ENCODE measurements around the gene SCAMP2.

- no peak for TF ChIP-seq CTCF (IDR thresholded peaks at IDR 0.05; ENCODE audit: low read depth, low read length)
- no peak for TF ChIP-seq POLR2A (IDR thresholded peaks at IDR 0.05; ENCODE audit: extremely low read depth, insufficient read length)
- TF ChIP-seq MYC (IDR thresholded peaks at IDR 0.05; ENCODE audit: low read depth, low read length), result no peak
These were observed 19.8 kb upstream of the SCAMP2 start for GRCh38 chr15:74892931-74893330.
